HepG2 (cell line): ENCODE measurements around the gene RSL1D1. TPM values are rescaled to one million over a fixed set of nuclear protein-coding genes. Genes with fewer than 3 reads are reported as not detected.

ENCODE experiments used
- ATM ChIP-seq: fragments of 450-650 bp; IDR thresholded peaks from 2 replicates; pipeline ENCODE4 v1.7.1; 2017; ENCODE audit warnings: mild to moderate bottlenecking, borderline replicate concordance
- ELF3 ChIP-seq: IDR thresholded peaks from 2 replicates; pipeline ENCODE4 v1.6.1; 2016; ENCODE audit warnings: missing genetic modification reagents, missing compliant biosample characterization
- HNRNPLL ChIP-seq: fragments of 200-400 bp; formaldehyde crosslinking; IDR thresholded peaks from 2 replicates; pipeline ENCODE4 v1.6.1; 2017; ENCODE audit warnings: mild to moderate bottlenecking, low read depth, low read length; ENCODE audit not compliant: poor library complexity, severe bottlenecking
- JARID2 ChIP-seq: sonication (generic); formaldehyde crosslinking; IDR thresholded peaks from 2 replicates; pipeline ENCODE4 v1.8.1; 2023; ENCODE audit warnings: missing genetic modification reagents, inconsistent platforms; ENCODE audit not compliant: insufficient replicate concordance
- MYPOP ChIP-seq: sonication (generic); formaldehyde crosslinking; IDR thresholded peaks from 2 replicates; pipeline ENCODE4 v1.8.1; 2023; ENCODE audit warnings: mild to moderate bottlenecking, moderate library complexity, missing genetic modification reagents
- MZF1 ChIP-seq: sonication (generic); formaldehyde crosslinking; IDR thresholded peaks from 2 replicates; pipeline ENCODE4 v1.8.1; 2023; ENCODE audit warnings: mild to moderate bottlenecking, missing genetic modification reagents, borderline replicate concordance
- SRSF1 ChIP-seq: fragments of 200-400 bp; formaldehyde crosslinking; optimal IDR thresholded peaks from 2 replicates; pipeline ENCODE3; 2017; ENCODE audit warnings: mild to moderate bottlenecking, low read depth, low read length, moderate library complexity
- TRIM22 ChIP-seq: fragments of 450-650 bp; IDR thresholded peaks from 2 replicates; pipeline ENCODE4 v1.6.1; 2017
- ZBTB10 ChIP-seq: sonication (generic); formaldehyde crosslinking; IDR thresholded peaks from 2 replicates; pipeline ENCODE4 v1.4.0; 2020; ENCODE audit warnings: missing genetic modification reagents, borderline replicate concordance
- ZBTB39 ChIP-seq: sonication (generic); formaldehyde crosslinking; IDR thresholded peaks from 2 replicates; pipeline ENCODE4 v1.5.0; 2020; ENCODE audit warnings: missing genetic modification reagents
- ZBTB46 ChIP-seq: sonication (generic); formaldehyde crosslinking; IDR thresholded peaks from 2 replicates; pipeline ENCODE4 v1.4.0; 2020; ENCODE audit warnings: mild to moderate bottlenecking, missing genetic modification reagents, borderline replicate concordance
- ZKSCAN1 ChIP-seq: fragments of 150-350 bp; IDR thresholded peaks from 2 replicates; pipeline ENCODE4 v1.6.1; 2014; ENCODE audit warnings: low read length
- ZNF431 ChIP-seq: sonication (generic); formaldehyde crosslinking; IDR thresholded peaks from 2 replicates; pipeline ENCODE4 v1.9.0; 2022; ENCODE audit warnings: missing genetic modification reagents, low read depth, mild to moderate bottlenecking, borderline replicate concordance
- ZNF546 ChIP-seq: sonication (generic); formaldehyde crosslinking; conservative IDR thresholded peaks from 2 replicates; pipeline ENCODE4 v1.8.1; 2023; ENCODE audit warnings: mild to moderate bottlenecking, missing genetic modification reagents
- ZNF577 ChIP-seq: sonication (generic); formaldehyde crosslinking; IDR thresholded peaks from 2 replicates; pipeline ENCODE4 v1.4.0; 2020; ENCODE audit warnings: mild to moderate bottlenecking, low read depth, missing genetic modification reagents, borderline replicate concordance
- ZNF740 ChIP-seq: sonication (generic); formaldehyde crosslinking; IDR thresholded peaks from 2 replicates; pipeline ENCODE4 v1.4.0; 2020; ENCODE audit warnings: missing genetic modification reagents
- polyA plus RNA-seq, 8 experiments: library from polyadenylated mRNA; depleted of rRNA in 3 of 8; stranded (reverse) in 7 of 8; unstranded in 1 of 8; fragments of >200 nt; fragmentation: Illumina TruSeq in 4 of 8; extraction: Trizol in 4 of 8; gene quantifications; 2 replicates each; pipeline versions ENCODE4 v1.2.1 to v1.2.3, GENCODE V29; 2011 to 2016; ENCODE audit warnings: low read depth in 4 of 8, missing spikeins in 1 of 8, mixed read lengths in 1 of 8; ENCODE audit not compliant: insufficient read depth in 1 of 8
- total RNA-seq, 5 experiments: library from RNA; depleted of rRNA; stranded (reverse); fragments of >200 nt; fragmentation: Illumina TruSeq; extraction: Trizol; gene quantifications; 2 replicates each; pipeline ENCODE4 v1.2.3, GENCODE V29; 2016; ENCODE audit warnings: low read depth in 1 of 5

RSL1D1 gene
- total and polyA plus RNA-seq, 2 of the 13 experiments (the other 11 are each of a cell fraction or from before 2014, with no cell fraction given) = 187 to 343 TPM

- TF ChIP-seq MZF1 (CRISPR knock-in tag) (peak; percentile 91), MYPOP (peak; percentile 64; the same call in 1 of the 2 replicates), ZKSCAN1 (0 out of 2 replicates have a peak, but pooled peaks have one; percentile 64), TRIM22 (no peak), ZBTB39 (no peak; the same call in 1 of the 2 replicates), ZNF431 (CRISPR knock-in tag) (peak; percentile 83; the same call in 1 of the 2 replicates), SRSF1 (peak; percentile 97), ZNF740 (0 out of 2 replicates have a peak, but pooled peaks have one; percentile 39), ZBTB10 (CRISPR knock-in tag) (no peak), JARID2 (CRISPR knock-in tag) (no peak), ELF3 (CRISPR knock-in tag) (peak; percentile 59; the same call in 1 of the 2 replicates), ZBTB46 (CRISPR knock-in tag) (peak; percentile 92; the same call in 1 of the 2 replicates), HNRNPLL (peak; percentile 75), ATM (no peak), ZNF546 (CRISPR knock-in tag) (peak; percentile 97), ZNF577 (peak; percentile 84; the same call in 1 of the 2 replicates)
These were observed at the start of gene RSL1D1 (continued) for GRCh38 chr16:11851294-11852091.
